Measurements from ENCODE around the gene KAT6B.
"Not testable (repeated sequence)": the region's sequence is repeated elsewhere in the genome, so short reads cannot be mapped to it uniquely, and the experiment has no call there.

Gene KAT6B

GRCh38 chr10:75035975-75036708 is 209.7 kb downstream of the KAT6B start:
- DNase-seq (ENCODE audit: low read depth, low spot score) = no peak

- DNase-seq (ENCODE audit: low read depth, low spot score) = no peak
Measured at GRCh38 chr10:75037171-75038153, 211.1 kb downstream of the KAT6B start.

GRCh38 chr10:75038335-75038734 is 211.9 kb downstream of the KAT6B start:
- no peak for DNase-seq (ENCODE audit: low read depth, low spot score)

GRCh38 chr10:75040576-75040975 is 214.2 kb downstream of the KAT6B start:
- no peak for DNase-seq (ENCODE audit: low read depth, low spot score)

- no peak for DNase-seq (ENCODE audit: low read depth, low spot score)
Measured at GRCh38 chr10:75042292-75042974, 216.0 kb downstream of the KAT6B start.

- DNase-seq (ENCODE audit: low read depth, low spot score) = no peak
Measured at GRCh38 chr10:75043256-75044131, 217.1 kb downstream of the KAT6B start.

- DNase-seq (ENCODE audit: low read depth, low spot score) = no peak
Measured at GRCh38 chr10:75048669-75049098, 222.3 kb downstream of the KAT6B start.

- DNase-seq (ENCODE audit: low read depth, low spot score) = no peak
Measured at GRCh38 chr10:75049316-75050148, 223.1 kb downstream of the KAT6B start.

GRCh38 chr10:75050149-75050919 is 223.9 kb downstream of the KAT6B start:
- no peak for DNase-seq (ENCODE audit: low read depth, low spot score)

GRCh38 chr10:75051308-75051707 is 224.9 kb downstream of the KAT6B start:
- DNase-seq (ENCODE audit: low read depth, low spot score) = no peak

- not testable (repeated sequence) for DNase-seq (ENCODE audit: low read depth, low spot score)
Measured at GRCh38 chr10:75055896-75056406, 229.6 kb downstream of the KAT6B start.

GRCh38 chr10:75057680-75058079 is 231.3 kb downstream of the KAT6B start:
- DNase-seq (ENCODE audit: low read depth, low spot score) = no peak

GRCh38 chr10:75058161-75058560 is 231.8 kb downstream of the KAT6B start:
- no peak for DNase-seq (ENCODE audit: low read depth, low spot score)

- no peak for DNase-seq (ENCODE audit: low read depth, low spot score)
Measured at GRCh38 chr10:75061709-75062505, 235.5 kb downstream of the KAT6B start.

GRCh38 chr10:75062506-75063299 is 236.3 kb downstream of the KAT6B start:
- DNase-seq (ENCODE audit: low read depth, low spot score) = no peak

- no peak for DNase-seq (ENCODE audit: low read depth, low spot score)
Measured at GRCh38 chr10:75063461-75064230, 237.2 kb downstream of the KAT6B start.

GRCh38 chr10:75065076-75065475 is 238.7 kb downstream of the KAT6B start:
- DNase-seq (ENCODE audit: low read depth, low spot score) = no peak

All from activated naive CD8-positive, alpha-beta T cell treated with anti-CD3 and anti-CD28 coated beads, Interleukin-2, amount 50 U/mL, for 16 hours (primary cell).